22Rv1 (cell line): ENCODE measurements around the gene MVK.

Experiments
- H3K27ac ChIP-seq: fragments of 450-650 bp; 2 replicates; pipeline ENCODE4 v1.5.1; 2017
- CTCF ChIP-seq: fragments of 450-650 bp; IDR thresholded peaks from 2 replicates; pipeline ENCODE4 v1.5.1; 2017; ENCODE audit warnings: mild to moderate bottlenecking
- ZFX ChIP-seq: fragments of 450-650 bp; IDR thresholded peaks from 2 replicates; pipeline ENCODE4 v1.6.1; 2017; ENCODE audit warnings: antibody characterized with exemption, borderline replicate concordance

Gene MVK

GRCh38 chr12:109612975-109613502 lies 39.4 kb downstream of the MVK start:
- TF ChIP-seq CTCF (peak; percentile 56), ZFX (no peak)

DNA sequence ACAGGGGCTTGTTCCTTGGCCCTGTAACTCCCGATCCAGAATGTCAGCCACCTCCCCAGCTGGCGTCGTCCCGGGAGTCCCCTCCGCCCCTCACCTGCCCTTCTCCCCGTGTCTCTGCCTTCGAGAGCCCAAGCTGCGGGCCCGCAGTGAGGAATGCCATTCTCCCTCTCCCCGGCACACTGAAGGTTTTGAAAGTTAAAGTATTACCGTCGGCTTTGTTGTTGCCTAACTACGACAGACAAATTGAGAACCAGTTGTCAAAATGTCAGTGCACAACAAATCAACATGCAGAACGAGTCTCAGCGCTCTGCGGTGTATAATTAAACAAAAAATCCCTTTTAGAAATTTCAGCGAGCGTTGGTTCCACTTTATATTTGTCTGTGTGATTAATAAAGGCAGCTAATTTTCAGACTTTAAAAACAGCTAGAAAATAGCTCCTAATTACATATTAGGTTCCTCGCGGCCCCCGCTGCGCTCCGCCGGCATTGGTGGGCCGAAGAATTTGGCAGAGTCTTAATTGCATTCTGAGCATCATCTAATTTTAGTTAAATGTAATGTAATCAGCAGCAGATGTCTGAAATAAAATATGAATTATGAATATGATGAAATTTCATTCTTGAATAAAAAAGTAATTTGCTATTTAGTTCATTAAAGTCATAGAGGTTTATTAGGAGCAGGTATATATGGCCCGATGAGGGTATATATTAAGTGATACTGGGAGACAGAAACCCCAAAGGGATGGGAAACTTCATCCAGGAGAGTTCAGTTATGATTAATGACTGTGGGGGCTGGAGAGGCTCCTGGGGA lies 40.3 kb downstream of the MVK start:
- TF ChIP-seq CTCF, result no peak
- no peak for TF ChIP-seq ZFX
- H3K27ac ChIP-seq, result no peak overlapping the region

More at GRCh38 chr12:109612975-109613502, 39.4 kb downstream of the MVK start:
- H3K27ac ChIP-seq, result no peak overlapping the region

- no peak for TF ChIP-seq CTCF
- TF ChIP-seq ZFX, result no peak
- no peak overlapping the region for H3K27ac ChIP-seq
These were observed 42.1 kb downstream of the MVK start for GRCh38 chr12:109615556-109616229.

- TF ChIP-seq CTCF, result no peak
- TF ChIP-seq ZFX, result no peak
These were observed 43.9 kb downstream of the MVK start for GRCh38 chr12:109617491-109617890.

DNA sequence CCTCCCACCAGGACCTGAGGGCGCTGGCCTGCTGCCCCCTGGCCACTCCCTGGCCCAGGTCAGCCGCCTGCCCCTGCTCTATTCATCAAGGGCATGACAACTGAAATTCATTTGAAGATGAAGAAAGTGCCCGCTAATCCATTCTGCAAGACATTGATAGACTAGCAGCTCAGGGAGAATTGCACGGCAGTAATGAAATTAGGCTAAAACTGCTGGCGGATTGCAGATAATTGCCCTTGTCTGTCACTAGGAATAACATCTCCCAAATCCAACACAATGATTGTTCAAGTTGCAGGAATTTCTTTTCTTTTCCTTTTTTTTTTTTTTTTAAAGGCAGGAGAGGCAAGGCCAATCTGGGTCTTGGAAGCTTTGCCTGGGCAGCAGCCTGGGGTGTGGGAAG lies 44.5 kb downstream of the MVK start:
- no peak for TF ChIP-seq CTCF
- no peak for TF ChIP-seq ZFX
- H3K27ac ChIP-seq, result no peak overlapping the region

More at GRCh38 chr12:109617491-109617890, 43.9 kb downstream of the MVK start:
- H3K27ac ChIP-seq, result no peak overlapping the region

GRCh38 chr12:109619002-109619604 lies 45.5 kb downstream of the MVK start:
- H3K27ac ChIP-seq, result no peak overlapping the region
- TF ChIP-seq CTCF (no peak), ZFX (no peak)
